ENCODE measurements around the gene SPATA2L. TPM values are rescaled to one million over a fixed set of nuclear protein-coding genes. Genes with fewer than 3 reads are reported as not detected.
"Not testable (repeated sequence)": the region's sequence is repeated elsewhere in the genome, so short reads cannot be mapped to it uniquely, and the experiment has no call there.

Gene SPATA2L
- total RNA-seq, 2 donors from 2014 or later: 7.9 to 13.0 TPM

GRCh38 chr16:89695086-89695874 lies 6.2 kb downstream of the SPATA2L start:
- intact Hi-C loops (cut with DNase I): no loop called here
- no peak for DNase-seq (ENCODE audit: low spot score)

GRCh38 chr16:89694784-89695085 lies 6.8 kb downstream of the SPATA2L start:
- intact Hi-C loops (cut with DNase I): not testable (repeated sequence)

GRCh38 chr16:89693931-89694783 lies 7.3 kb downstream of the SPATA2L start:
- intact Hi-C loops (cut with DNase I): no loop called here
- no peak for DNase-seq (ENCODE audit: low spot score)

More at GRCh38 chr16:89694784-89695085, 6.8 kb downstream of the SPATA2L start:
- not testable (repeated sequence) for DNase-seq (ENCODE audit: low spot score)

GRCh38 chr16:89693289-89693731 lies 8.2 kb downstream of the SPATA2L start:
- no peak for DNase-seq (ENCODE audit: low spot score)
- intact Hi-C loops (cut with DNase I): no loop called here

- no peak for DNase-seq (ENCODE audit: low spot score)
- intact Hi-C loops (cut with DNase I): no loop called here
Observed at GRCh38 chr16:89691986-89692569, 9.4 kb downstream of the SPATA2L start.

GRCh38 chr16:89691231-89691985 lies 10.1 kb downstream of the SPATA2L start:
- DNase-seq (ENCODE audit: low spot score): no peak
- intact Hi-C loops (cut with DNase I): no loop called here

GRCh38 chr16:89690392-89690901 lies 11.1 kb downstream of the SPATA2L start:
- intact Hi-C loops (cut with DNase I): no loop called here
- no peak for DNase-seq (ENCODE audit: low spot score)

GRCh38 chr16:89689621-89690020 lies 11.9 kb downstream of the SPATA2L start:
- intact Hi-C loops (cut with DNase I); DNase-seq (ENCODE audit: low spot score): not testable (repeated sequence)

- DNase-seq (ENCODE audit: low spot score): no peak
- intact Hi-C loops (cut with DNase I): no loop called here
Observed at GRCh38 chr16:89689142-89689541, 12.4 kb downstream of the SPATA2L start.

- DNase-seq (ENCODE audit: low spot score): no peak
- intact Hi-C loops (cut with DNase I): no loop called here
Observed at GRCh38 chr16:89688395-89688794, 13.1 kb downstream of the SPATA2L start.

GRCh38 chr16:89687092-89687940 lies 14.2 kb downstream of the SPATA2L start:
- DNase-seq (ENCODE audit: low spot score): no peak
- intact Hi-C loops (cut with DNase I): no loop called here

- intact Hi-C loops (cut with DNase I): no loop called here
- DNase-seq (ENCODE audit: low spot score): peak; percentile 97
Observed at GRCh38 chr16:89686520-89687091, 14.9 kb downstream of the SPATA2L start, which contains the start of gene CDK10. TSS of gene CDK10 (plus strand) at chr16:89686689. CDS start at chr16:89686711, 22 bp downstream.

- intact Hi-C loops (cut with DNase I): no loop called here
- DNase-seq (ENCODE audit: low spot score): no peak
Observed at GRCh38 chr16:89685916-89686315, 15.6 kb downstream of the SPATA2L start.

- DNase-seq (ENCODE audit: low spot score): no peak
- intact Hi-C loops (cut with DNase I): no loop called here
Observed at GRCh38 chr16:89678258-89678657, 23.2 kb downstream of the SPATA2L start.

GRCh38 chr16:89672177-89672941 lies 29.1 kb downstream of the SPATA2L start:
- DNase-seq (ENCODE audit: low spot score): no peak
- intact Hi-C loops (cut with DNase I): no loop called here

GRCh38 chr16:89671565-89671964 lies 29.9 kb downstream of the SPATA2L start:
- DNase-seq (ENCODE audit: low spot score); intact Hi-C loops (cut with DNase I): not testable (repeated sequence)
